B cell (primary cell): Measurements from ENCODE around the gene ZXDB.
"Not testable (repeated sequence)": the region's sequence is repeated elsewhere in the genome, so short reads cannot be mapped to it uniquely, and the experiment has no call there.

Experiments used
- EZH2 ChIP-seq: IDR thresholded peaks from 2 replicates; pipeline ENCODE4 v1.6.1; 2012; ENCODE audit warnings: borderline replicate concordance, low read depth, mild to moderate bottlenecking, moderate library complexity, low read length; ENCODE audit not compliant: insufficient read depth, poor library complexity, severe bottlenecking
- TF ChIP-seq, protein P1 (sequence below): fragments of 200-600 bp; IDR thresholded peaks from one replicate; pipeline ENCODE4 v1.8.0; 2022; ENCODE audit warnings: antibody characterized with exemption, mild to moderate bottlenecking

DNA sequence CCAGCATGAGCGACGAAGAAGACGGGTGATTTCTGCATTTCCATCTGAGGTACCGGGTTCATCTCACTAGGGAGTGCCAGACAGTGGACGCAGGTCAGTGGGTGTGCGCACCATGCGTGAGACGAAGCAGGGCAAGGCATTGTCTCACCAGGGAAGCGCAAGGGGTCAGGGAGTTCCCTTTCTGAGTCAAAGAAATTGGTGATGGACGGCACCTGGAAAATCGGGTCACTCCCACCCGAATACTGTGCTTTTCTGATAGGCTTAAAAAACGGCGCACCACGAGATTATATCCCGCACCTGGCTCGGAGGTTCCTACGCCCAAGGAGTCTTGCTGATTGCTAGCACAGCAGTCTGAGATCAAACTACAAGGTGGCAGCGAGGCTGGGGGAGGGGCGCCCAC lies 37.6 kb downstream of the ZXDB start:
- not testable (repeated sequence) for TF ChIP-seq EZH2
- TF ChIP-seq, protein P1, sequence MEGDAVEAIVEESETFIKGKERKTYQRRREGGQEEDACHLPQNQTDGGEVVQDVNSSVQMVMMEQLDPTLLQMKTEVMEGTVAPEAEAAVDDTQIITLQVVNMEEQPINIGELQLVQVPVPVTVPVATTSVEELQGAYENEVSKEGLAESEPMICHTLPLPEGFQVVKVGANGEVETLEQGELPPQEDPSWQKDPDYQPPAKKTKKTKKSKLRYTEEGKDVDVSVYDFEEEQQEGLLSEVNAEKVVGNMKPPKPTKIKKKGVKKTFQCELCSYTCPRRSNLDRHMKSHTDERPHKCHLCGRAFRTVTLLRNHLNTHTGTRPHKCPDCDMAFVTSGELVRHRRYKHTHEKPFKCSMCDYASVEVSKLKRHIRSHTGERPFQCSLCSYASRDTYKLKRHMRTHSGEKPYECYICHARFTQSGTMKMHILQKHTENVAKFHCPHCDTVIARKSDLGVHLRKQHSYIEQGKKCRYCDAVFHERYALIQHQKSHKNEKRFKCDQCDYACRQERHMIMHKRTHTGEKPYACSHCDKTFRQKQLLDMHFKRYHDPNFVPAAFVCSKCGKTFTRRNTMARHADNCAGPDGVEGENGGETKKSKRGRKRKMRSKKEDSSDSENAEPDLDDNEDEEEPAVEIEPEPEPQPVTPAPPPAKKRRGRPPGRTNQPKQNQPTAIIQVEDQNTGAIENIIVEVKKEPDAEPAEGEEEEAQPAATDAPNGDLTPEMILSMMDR, result not testable (repeated sequence)
